GM18505 (cell line): ENCODE measurements around the gene CIDEC.
"Not testable (repeated sequence)": the region's sequence is repeated elsewhere in the genome, so short reads cannot be mapped to it uniquely, and the experiment has no call there.

Experiments used
- ATAC-seq: cut with Tn5 transposase; IDR thresholded peaks from one replicate; pipeline ENCODE4 v1.9.1; 2021; ENCODE audit not compliant: unreplicated experiment
- POLR2A ChIP-seq: IDR thresholded peaks from 4 replicates; pipeline ENCODE4 v1.6.1; 2011; ENCODE audit warnings: borderline replicate concordance; ENCODE audit not compliant: insufficient read depth, insufficient read length; ENCODE audit errors: extremely low read depth

CIDEC gene

DNA sequence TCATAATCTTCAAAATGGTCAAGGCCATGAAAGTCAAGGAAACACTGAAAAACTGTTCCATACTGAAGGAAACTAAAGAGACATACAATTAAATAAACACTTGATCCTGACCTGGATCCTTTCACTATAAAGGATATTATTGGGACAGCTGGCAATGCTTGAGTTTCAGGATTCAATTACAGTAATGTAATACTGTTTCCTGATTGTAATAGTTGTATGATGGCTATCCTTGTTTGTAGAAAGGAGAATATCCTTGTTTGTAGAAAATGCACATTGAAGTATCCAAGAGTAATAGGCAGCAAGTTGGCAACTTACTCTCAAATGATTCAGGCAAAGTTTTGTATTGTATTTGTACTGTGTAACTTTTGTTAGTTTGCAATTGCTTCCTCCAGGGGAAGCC, 4.6 kb downstream of the CIDEC start:
- no peak for ATAC-seq
- no peak for TF ChIP-seq POLR2A

DNA sequence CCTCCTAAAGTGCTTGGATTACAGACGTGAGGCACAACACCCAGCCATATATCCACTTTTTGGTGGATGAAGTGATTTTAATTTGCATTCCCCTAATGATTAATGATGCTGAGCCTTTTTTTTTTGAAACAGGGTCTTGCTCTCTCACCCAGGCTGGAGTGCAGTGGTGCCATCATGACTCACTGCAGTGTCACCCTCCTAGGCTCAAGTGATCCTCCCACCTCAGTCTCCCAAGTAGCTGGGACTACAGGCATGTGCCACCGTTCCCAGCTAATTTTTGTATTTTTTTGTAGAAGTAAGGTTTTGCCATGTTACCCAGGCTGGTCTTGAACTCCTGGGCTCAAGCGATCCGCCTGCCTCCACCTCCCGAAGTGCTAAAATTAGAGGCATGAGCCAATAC, 8.0 kb downstream of the CIDEC start:
- ATAC-seq: not testable (repeated sequence)

DNA sequence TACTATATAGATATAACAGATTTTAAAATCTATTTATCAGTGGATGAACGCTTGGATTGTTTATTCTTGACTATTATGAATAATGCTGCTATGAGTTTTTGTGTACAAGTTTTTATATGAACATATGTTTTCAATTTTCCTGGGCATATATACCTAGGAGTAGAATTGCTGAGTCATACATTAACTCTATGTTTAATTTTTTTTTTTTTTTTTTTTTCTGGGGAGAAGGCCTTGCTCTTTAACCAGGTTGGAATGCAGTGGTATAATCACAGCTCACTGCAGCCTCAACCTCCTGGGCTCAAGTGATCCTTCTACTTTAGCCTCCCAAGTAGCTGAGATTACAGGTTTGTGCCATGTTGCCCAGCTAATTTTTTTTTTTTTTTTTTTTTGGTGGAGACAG, 9.1 kb downstream of the CIDEC start:
- ATAC-seq: no peak
- no peak for TF ChIP-seq POLR2A

- no peak for TF ChIP-seq POLR2A
- ATAC-seq: no peak
These were observed 10.1 kb downstream of the CIDEC start for GRCh38 chr3:9869955-9870354.

- ATAC-seq: no peak
- no peak for TF ChIP-seq POLR2A
These were observed 12.9 kb downstream of the CIDEC start for GRCh38 chr3:9867106-9867505.

DNA sequence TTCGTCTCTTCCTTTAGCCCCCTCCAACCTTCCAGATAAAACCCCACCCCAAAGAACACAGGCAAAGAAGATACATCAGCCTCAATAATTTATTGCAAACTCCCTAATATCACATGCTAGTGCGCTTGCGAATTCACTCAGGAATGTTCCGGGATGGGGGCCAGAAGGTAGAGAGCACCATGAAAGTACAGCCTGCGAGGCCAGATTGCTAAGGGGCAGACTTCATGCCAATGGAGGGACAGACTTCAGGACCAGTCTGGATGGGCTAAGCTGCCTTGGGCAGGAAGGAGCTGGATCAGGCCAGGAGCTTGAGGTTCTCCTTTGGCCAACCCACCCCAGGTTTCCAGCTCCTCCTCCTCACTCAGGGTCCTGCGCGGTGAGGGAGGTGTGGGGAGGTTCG, 13.4 kb downstream of the CIDEC start:
- no peak for ATAC-seq
- no peak for TF ChIP-seq POLR2A

GRCh38 chr3:9865125-9865637, 14.9 kb downstream of the CIDEC start:
- ATAC-seq: not testable (repeated sequence)

DNA sequence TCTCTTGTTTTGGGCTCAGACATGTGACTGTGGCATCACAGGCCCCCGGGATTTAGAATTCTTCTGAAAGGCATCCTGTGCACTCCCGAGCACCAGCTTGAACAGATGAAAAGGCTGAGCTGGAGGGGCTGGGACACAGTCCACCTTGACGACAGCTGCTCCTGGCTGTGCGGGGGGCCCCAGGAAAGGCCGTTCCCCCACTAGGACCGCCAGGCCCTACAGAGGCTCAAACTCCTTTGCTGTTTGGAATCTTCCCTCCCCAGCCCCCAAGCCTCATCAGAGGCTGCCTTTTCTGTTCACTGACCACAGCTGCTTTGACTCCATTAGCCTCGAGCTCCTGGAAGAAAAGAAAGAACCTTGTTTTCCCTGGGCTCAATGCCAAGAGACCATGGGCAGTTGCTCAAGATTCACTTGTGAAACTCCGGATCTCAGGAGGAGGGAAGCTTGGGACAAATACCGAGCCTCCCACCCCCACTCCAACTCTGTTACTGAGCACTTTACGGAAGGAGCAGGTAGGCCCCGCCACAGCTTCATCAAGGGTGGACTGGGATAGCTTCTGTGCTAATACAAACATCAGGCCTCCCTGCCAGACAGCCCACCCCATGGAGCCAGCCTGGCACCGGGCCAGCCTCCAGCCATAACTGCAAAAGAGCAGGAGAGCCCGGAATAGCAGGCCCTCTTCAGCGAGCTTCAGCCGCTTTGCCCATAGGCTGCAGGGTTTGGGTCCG, 15.7 kb downstream of the CIDEC start:
- no peak for ATAC-seq

DNA sequence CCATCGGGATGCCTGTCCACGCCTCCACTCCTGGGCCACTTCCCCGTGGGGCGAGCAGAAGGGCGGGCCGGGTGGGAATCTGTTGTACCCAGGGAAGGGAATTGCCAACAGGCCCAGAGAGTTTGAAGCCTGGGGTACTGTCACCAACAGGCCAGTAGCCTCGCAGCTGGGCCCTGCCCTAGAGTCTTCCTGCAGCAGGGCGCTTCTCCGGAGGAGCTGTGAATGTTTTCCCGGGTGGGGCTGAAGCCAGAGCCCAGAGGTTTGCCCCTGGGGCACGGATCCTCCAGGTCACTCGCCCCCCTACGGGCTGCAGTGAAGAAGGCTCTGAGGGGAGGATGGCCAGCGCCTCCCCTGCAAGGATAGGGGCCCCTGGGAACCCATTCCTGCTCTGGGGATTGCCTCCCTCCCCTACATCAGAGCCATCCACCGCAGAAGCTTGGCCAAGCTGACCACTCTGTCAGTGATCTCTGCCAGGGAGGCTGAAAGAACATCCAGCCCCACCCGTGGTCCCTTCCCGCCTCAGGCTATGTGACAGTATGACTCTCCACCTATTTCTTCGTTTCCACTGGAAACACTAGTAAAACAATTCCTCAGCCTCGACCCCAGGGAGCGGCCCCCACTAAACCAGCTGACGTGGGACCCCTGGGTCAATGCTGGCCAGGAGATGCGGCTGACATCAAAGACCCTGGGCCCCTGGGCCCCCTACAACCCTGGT, 16.8 kb downstream of the CIDEC start:
- TF ChIP-seq POLR2A: no peak
- no peak for ATAC-seq

More for the DNA sequence above, 15.7 kb downstream of the CIDEC start:
- TF ChIP-seq POLR2A: no peak

DNA sequence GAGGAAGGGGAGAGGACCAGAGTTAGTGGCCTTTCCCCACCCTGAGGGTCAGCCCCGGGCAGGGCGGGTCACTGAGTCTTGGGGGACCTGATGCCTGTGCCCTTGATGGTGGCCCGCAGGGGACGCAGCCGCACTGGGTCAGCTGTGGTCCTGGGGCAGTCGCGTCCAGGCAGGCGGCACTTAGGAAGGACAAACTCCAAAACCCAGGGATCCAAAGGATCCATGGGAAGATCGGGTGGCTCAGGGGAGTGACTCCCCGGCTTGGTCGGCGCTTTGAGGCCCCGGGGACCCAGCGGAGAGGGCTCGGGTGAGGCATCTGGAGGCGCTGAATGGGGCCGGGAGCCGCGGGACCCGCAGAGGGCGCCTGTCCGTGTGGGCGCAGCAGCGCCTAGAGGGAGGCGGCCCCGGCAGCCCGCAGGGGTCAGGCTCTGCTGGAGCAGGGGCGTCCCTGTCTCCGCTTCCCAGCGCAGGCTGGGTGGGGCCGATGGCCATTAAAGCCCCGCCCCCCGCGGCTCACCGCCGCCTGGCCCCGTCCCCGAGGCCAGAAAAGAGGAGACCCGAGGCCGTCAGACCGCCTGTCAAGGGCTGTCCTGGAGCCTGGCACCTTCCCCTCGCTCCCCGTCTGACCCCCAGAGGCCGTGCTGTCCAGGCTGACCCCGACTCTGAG, 17.5 kb downstream of the CIDEC start:
- ATAC-seq: no peak
- TF ChIP-seq POLR2A: no peak

DNA sequence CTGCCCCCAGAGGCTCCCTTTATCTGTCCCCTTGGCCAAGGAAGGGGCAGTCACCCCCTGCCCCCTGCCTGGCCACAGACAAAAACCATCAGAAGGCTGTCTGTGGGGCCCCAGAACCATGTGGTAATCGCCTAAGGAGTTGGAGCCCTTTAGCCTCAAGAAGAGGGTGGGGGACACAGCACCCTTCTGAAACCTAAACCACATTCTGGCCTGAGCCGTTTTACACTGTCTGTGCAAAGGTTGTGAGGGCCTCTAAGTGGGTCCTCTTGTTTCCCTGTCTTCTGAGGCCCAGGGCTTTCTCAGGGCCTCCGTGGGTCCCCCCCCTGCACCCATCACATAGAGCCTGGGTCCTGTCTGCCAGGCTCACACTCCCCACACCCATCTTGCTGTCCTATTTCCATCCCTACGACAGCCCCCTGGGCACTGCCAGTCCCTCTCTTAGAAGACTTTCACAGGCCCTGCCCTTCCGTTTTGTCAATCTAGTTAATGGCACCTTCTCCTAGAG, 18.4 kb downstream of the CIDEC start:
- no peak for ATAC-seq
- no peak for TF ChIP-seq POLR2A

- no peak for TF ChIP-seq POLR2A
These were observed 18.9 kb downstream of the CIDEC start for GRCh38 chr3:9861201-9861600.

GRCh38 chr3:9859530-9860025, 20.5 kb downstream of the CIDEC start:
- ATAC-seq: no peak
- no peak for TF ChIP-seq POLR2A

More at GRCh38 chr3:9861201-9861600, 18.9 kb downstream of the CIDEC start:
- ATAC-seq: no peak
